HG03378 (cell line): Measurements from ENCODE around the gene SMIM26.

Experiments
- ATAC-seq: cut with Tn5 transposase; IDR thresholded peaks from one replicate; pipeline ENCODE4 v1.9.1; 2021; ENCODE audit warnings: mild to moderate bottlenecking, moderate library complexity; ENCODE audit not compliant: unreplicated experiment

Gene SMIM26

DNA sequence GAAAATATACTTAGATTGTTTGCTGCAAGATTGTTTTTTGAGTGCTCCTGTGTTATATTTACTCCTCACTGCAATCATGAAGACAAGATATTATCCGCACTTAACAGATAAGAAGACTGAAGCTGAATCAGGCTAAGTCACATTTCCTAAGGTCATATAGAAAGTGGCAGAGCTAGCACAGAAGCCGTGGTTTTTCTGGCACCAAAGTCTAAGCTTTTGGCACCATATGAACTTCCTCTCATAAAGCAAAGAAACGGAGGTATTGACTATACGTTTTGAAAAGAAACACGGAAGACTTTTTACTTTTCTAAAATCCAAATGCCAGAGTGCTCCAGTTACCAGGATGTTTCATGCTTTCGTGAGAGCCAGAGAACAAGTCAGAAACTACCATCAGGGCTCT lies 11.3 kb downstream of the SMIM26 start:
- ATAC-seq = no peak

DNA sequence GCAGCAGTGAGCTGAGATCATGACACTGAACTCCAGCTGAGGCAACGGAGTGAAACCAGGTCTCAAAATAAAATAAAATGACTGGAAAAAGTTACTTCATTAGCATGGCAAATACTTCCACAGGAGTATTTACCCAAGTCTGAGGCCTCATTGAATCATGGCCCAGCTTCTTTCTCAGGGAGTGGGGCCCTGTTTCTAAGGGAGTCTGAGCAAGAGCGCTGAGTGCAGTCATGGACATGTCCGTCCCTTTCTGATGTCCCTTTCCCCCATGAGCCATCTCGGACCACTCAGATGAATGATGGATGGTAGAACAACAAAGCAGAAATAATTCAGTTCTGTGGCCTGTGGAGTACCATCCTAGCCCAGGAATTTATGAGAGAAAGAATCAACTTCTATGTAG lies 12.8 kb downstream of the SMIM26 start:
- no peak for ATAC-seq

DNA sequence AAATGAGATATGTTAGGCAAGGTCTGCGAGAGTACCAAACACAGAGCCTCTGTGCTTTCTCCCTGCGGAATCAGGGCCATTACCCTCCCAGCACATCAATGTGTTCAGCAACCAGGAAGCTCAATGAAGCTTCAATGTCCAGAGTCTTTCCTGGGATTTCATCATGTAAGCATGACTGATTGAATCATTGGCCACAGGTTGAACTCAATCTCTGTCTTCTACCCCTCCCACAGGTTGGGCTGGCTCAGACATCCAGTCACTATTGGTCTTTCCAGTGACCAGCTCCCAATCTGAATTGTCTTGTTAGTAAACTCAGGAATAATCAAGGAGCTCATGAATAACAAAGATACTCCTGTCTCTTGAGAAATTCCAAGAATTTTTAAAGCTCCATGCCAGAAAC lies 17.9 kb downstream of the SMIM26 start:
- ATAC-seq = no peak

DNA sequence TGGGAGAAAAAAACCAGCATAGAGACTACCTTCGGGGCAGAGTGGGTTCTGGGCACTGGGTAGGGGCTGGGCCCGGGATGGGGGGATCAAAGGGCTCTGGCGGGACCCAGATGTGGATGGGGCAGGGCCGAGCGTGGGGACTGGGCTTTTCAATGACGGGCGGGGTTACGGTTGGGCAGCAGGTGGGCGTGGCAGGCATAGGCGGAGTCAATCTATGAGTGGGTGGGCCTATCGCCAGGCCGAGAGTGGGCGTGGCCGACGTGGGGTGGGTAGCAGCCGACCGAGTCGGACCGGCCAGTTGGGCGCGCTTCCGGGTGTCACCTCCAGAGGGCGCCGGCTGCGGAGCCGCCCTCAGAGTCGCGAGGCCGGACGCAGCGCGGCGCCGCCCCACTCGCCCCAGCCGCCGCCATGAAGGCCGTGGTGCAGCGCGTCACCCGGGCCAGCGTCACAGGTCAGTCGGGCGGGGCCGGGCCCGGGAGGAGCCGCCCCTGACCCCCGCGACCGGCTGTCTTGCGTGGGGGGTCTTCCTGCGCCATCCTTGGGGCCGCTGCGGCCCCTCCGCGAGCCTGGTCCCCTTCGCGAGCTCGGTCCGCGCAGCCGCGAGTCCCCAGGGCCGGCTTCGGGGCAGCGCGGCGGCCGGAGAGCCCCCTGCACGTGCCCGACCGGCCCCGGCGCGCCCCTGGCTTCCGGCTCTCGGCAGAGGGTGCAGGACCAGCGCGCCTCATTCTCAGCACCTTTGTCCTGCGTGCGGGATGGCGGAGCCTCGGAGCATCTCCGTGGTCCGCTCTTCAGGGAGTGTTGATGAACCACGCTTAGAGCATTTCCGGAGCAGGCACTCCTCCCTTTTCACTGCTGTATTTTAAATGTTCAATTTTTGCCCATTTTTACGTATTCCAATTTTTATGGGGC lies 20.7 kb downstream of the SMIM26 start, which contains the start of gene DTD1:
DTD1 (plus strand) TSS at position 390 of the 909 bp plus-strand sequence; CDS start at position 409, 19 bp downstream.
- peak; percentile 84 for ATAC-seq

DNA sequence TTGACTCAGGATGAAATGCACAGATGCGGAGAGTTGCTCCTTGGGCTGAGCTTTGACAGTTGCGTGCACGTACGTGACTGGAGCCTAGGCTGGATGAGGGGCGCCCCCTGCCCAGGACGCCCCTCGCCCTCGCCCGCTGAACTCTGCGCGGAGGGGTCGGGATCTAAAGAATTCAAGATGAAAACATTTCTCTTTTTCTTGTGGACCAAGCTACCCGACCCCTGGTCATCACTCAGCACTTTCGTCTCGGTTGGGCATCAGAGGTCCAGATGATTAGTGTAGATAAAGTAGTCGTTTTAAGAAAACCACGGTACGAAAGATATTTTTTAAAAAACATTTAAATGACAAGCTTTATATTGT lies 21.3 kb downstream of the SMIM26 start:
- no peak for ATAC-seq

DNA sequence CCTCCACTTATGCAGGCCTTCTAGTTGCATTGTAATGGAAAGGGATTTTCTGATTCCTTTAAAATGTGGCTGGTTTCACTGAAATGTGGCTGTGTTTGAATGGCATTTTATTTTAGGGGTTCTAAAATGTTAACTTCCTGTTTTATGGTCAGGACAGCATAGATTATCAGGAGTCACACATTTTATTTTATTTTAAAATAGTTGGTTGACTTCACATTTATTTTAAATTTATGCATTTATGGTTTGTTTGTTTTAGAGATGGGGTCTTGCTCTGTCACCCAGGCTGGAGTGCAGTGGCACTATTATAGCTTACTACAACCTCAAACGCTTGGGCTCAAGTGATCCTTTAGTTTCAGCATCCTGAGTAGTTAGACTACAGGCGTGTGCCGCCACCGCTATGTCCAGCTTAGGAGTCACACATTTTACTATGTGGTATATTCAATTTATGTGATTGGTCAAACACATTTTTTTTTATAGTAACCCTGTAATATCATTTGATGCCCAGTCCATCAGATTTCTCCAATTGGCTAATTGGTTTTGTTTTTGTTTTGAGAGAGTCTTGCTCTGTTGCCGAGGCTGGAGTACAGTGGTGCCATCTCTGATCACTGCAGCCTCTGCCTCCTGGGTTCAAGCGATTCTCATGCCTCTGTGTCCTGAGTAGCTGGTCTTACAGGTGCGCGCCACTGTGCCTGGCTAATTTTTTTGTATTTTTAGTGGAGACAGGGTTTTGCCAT lies 22.9 kb downstream of the SMIM26 start:
- no peak for ATAC-seq

DNA sequence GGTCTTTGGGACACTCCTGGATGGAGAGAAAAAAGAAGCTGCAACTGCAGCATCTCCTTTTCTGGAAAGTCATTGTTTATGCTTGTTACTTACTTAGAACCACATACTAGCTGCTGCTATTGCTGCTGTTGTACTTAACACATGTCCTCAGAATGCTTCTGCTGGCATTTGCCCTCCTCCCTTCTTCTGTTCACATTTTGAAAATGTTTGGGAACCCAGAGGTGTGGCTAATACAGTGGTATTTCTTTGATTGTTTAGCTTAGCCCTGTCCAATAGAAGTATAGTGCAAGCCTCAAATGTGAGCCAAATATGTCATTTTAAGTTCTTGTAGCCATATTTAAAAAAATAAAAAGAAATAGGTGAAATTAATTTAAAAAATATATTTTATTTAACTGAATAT lies 29.0 kb downstream of the SMIM26 start:
- no peak for ATAC-seq

DNA sequence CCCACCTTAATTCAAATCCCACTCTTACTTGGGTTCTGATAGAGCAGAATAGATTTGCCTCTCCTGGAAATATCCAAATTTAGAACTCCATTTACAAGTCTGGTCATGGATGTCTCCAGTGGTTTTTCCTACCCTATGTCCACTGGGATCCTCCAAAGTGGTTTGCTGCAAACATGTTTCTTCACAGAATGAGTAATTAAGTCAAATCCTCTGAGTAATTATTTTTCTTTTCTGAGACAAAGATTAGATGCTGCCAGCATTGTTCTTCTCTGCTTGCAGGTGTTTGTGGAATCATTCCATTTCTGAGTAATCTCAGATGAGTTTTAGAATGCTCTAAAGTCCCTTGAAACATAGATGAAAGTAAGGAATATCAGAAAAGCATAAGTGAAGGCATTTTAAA lies 42.5 kb downstream of the SMIM26 start:
- ATAC-seq = no peak

DNA sequence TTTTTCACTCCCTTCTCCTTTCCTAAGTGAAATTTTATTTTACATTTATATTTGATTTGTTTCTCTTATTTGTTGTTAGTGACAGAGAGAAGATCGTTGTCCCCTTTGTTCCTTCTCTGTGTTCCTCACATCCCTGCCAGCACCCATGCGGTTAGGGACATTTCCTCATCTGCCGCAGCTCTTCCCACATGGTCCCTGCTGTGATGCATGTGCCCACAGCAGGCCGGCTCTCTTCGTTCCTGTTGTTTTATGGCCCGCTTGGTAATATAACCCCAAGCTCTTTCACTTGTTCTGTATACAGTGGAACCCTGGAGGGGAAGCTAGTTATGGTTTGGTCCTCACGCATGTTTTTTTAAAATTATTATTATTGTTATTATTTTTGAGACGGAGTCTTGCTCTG lies 44.3 kb downstream of the SMIM26 start:
- no peak for ATAC-seq

DNA sequence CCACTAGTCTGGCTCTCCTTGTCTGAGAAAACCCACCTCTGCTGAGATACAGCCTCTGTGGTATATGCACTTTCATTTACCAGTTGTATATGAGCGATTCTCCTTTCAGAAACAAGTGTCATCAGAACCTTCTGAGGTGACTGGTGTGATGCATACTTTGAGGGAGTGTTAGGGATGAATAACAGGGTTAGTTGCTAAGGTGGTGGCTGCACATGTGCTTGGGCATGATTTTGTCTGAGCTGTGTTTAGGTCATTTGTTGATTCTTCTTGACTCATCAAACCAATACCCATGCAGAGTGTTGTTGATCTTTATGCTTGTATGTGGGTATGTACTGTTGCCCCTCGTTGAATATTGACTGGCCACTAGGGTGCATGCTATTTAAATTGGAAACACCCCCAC lies 46.3 kb downstream of the SMIM26 start:
- no peak for ATAC-seq

DNA sequence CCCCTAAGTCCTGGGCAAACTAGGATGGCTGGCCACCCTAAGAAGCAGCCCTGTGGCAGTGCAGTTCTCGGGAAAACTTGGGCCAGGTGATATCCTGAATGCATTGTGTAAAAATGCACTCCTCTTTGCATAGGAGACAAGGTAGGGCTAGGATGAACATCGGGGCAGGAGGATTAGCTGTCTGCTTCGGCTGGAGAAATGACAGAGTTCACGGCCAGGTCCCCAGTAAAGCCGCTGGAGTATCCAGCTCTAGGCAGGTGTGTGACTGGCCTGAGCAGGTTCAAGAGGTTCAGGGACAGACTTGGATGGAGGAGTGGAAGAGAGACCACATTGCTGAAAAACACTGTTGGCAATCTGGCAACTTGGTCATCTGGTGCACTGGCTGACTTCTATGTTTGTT lies 47.0 kb downstream of the SMIM26 start:
- ATAC-seq = no peak

DNA sequence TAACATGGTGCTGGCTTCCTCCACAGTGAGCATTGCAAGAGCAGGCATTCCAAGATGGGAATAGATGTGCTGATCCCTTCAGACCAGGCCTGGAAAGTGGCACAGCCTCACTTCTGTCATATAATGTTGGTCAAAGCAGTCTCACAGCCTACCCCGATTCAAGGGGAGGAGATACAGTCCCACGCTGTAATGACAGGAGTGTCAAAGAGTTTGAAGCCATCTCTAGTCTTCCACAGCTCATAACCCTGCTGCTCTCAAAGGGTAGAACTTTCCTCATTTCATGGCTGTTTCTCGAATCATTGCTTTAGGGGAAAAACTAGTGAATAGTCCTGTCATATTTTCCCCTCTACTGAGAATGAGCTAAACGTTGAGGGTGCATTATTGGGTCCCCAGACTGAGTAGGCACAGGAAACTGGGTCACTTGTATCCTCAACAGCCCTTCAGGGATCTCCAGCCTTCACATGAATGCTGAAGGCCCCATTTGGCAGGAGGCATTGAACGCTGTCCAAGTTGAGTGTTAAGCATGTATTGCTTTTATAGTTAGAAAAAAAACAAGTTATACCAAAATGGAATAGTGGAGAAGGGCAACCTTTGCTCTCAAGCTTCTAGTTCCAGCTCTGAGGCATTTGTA lies 47.9 kb downstream of the SMIM26 start:
- ATAC-seq = no peak
